NCI-H2107 (cell line): ENCODE data around the gene FRK.
"Not testable (repeated sequence)": the region's sequence is repeated elsewhere in the genome, so short reads cannot be mapped to it uniquely, and the experiment has no call there.

ENCODE experiments used
- DNase-seq: peaks from one replicate; lab custom pipeline; 2025; lab: John Stamatoyannopoulos, UW

The FRK gene

GRCh38 chr6:116060572-116061283 is at the start of gene FRK:
TSS of gene FRK (minus strand) at chr6:116060891. CDS start at chr6:116060311, 580 bp downstream.
- DNase-seq = peak; percentile 22

GRCh38 chr6:116108836-116109235 is 48.1 kb upstream of the FRK start:
- no peak for DNase-seq

GRCh38 chr6:116106146-116106545 is 45.5 kb upstream of the FRK start:
- DNase-seq = no peak

GRCh38 chr6:116105247-116105646 is 44.6 kb upstream of the FRK start:
- DNase-seq = no peak

- no peak for DNase-seq
Observed at GRCh38 chr6:116104636-116105035, 43.9 kb upstream of the FRK start.

GRCh38 chr6:116102873-116103272 is 42.2 kb upstream of the FRK start:
- DNase-seq = no peak

GRCh38 chr6:116101790-116102189 is 41.1 kb upstream of the FRK start:
- no peak for DNase-seq

GRCh38 chr6:116101302-116101718 is 40.6 kb upstream of the FRK start:
- no peak for DNase-seq

- peak; percentile 54 for DNase-seq
Observed at GRCh38 chr6:116100419-116101301, 40.0 kb upstream of the FRK start, which contains the start of gene NT5DC1. TSS of gene NT5DC1 (plus strand) at chr6:116100853. CDS start at chr6:116100931, 78 bp downstream.

- DNase-seq = no peak
Observed at GRCh38 chr6:116099036-116099435, 38.3 kb upstream of the FRK start.

- DNase-seq = no peak
Observed at GRCh38 chr6:116096979-116097816, 36.5 kb upstream of the FRK start.

GRCh38 chr6:116096048-116096759 is 35.5 kb upstream of the FRK start:
- DNase-seq = not testable (repeated sequence)

- no peak for DNase-seq
Observed at GRCh38 chr6:116094041-116094440, 33.4 kb upstream of the FRK start.

GRCh38 chr6:116090251-116090650 is 29.6 kb upstream of the FRK start:
- DNase-seq = no peak

- DNase-seq = no peak
Observed at GRCh38 chr6:116088946-116089345, 28.3 kb upstream of the FRK start.

GRCh38 chr6:116087437-116088027 is 26.8 kb upstream of the FRK start:
- DNase-seq = no peak

GRCh38 chr6:116084284-116084683 is 23.6 kb upstream of the FRK start:
- no peak for DNase-seq

GRCh38 chr6:116083052-116083451 is 22.4 kb upstream of the FRK start:
- DNase-seq = no peak

- no peak for DNase-seq
Observed at GRCh38 chr6:116078945-116079344, 18.3 kb upstream of the FRK start.

GRCh38 chr6:116078522-116078921 is 17.8 kb upstream of the FRK start:
- DNase-seq = no peak

GRCh38 chr6:116074732-116075390 is 14.2 kb upstream of the FRK start:
- DNase-seq = no peak
